ENCODE results near the gene MYO10.

Gene MYO10

DNA sequence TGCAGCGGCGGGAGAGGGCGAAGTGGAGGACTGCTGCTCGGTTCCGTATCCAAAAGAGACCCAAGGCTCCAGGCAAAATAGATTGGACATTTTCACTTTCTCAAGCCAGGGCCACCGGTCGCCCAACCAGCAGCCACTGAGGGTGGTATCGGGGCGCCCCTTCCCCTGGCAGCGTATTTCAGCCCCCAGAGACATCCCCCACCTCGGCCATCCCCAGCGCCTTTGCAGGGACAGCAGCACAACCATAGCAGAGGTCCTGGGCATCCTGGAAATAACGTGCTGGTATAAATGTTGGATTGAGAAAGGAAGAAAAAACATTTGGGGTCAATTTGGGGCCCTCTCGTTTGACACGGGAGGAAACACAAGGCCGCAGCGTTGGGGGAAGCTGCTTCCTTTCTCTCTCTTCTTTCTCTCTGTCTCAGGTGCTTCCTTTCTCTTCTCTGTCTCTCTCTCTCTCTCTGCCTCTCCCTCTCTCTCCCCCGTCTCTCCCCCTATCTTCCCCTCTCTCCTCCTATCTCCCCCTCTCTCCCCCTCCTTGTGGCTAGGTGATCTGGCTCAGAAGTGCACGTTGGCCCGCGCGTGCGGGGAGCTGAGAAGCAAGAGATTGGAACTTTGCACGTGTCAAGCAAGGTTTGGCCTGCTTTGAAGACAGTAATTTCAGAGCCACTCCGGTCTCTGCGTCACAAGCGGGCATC, 318.7 kb downstream of the MYO10 start:
- DNase-seq (ENCODE audit: low read depth): peak; percentile 61

DNA sequence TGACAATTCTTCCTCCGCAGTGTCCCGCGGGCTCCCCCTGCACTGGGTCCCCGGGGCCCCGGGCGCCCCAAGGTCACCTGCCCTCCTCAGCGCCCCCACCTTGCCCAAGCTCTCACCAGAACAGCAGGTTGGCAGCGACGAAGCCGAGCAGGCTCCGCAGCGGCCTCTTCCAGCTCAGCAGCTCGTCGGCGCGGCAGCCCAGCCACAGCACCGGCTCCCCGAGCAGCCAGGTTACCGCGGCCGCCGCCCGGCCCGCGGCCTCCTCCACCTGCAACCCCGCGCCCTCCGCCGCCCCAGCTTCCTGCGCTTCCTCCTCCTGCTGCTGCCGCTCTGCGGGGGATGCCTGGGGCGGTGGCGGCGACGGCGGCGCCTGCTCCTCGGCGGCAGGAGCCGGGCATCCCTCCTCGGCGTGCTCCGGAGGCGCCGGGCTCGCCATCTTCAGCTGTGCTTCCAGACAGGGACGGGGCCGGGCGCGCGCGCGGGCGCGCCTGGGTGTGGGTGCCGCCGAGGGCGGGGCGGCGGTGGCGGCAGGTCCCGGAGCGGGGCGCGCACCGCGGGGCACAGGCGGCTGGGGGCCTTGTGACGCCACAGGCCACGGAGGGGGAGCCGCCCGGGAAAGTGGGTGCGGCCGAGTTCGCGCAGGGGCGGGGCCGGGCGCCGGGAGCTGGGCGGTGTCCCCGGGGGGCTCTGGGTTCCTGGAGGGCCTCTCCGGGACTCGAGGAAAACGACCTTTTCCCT, 319.4 kb downstream of the MYO10 start, which contains the start of gene RETREG1:
Gene RETREG1, minus strand, starts transcription at position 462 of the 738 bp plus-strand sequence. Its CDS starts 26 bp downstream, at position 436.
- peak; percentile 75 for DNase-seq (ENCODE audit: low read depth)

DNA sequence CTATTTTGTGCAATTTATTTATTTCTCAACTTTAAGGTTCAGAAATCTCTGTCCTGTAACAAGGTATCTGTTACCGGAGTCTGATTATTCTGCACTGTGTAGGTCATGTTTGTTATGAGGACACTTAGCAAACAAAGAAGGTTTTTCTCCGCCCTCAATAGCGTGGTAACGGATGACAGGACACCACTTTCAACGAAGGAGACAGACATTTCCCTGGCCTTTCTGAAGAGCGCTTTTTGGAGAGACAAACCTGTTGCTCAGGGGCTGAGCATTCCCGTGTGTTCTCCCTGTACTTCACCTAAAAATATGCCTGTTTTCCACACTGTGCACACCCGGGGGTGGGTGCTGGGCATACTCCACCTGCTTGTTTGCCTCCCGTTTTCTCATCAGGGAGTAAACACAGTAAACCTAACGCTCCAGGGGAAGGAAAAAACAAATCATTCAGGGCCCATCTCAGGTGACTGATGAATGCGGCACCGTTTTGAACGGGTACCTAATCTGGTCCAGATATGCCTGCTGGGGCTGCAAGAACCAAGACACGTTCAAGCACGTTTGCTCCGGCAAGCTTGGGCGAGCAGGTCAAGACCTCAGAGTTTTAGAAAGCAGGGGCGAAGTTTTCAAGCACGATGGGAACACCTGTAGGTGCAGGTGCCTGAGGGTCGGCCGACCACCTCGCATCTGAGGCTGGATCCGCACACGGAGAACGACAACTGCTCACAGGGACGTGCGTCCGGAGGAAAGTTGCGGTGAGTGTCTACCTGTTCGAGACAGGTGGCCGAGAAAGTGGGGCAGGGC, 320.1 kb downstream of the MYO10 start:
- DNase-seq (ENCODE audit: low read depth): no peak

DNA sequence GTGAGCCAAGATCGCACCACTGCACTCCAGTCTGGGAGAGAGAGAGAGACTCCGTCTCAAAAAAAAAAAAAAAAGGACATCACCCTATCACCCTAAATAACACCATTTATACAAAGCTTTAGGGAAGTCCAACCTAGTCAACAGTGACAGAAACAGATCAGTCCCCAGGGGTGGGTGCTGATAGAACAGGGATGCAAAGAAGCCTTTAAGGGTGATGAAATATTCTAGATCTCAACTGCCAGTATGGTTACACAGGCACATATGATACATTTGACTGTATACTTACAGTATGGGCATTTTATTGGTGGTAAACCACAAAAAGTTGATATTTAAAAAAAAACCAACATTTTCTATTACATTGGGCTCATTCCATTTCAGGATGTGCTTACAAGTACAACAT, 324.1 kb downstream of the MYO10 start:
- no peak for DNase-seq (ENCODE audit: low read depth)

Measured in T-helper 22 cell (primary cell).